Retinal pigment epithelial cell (primary cell): ENCODE data around the gene ERC2.

ENCODE experiments used
- DNase-seq: peaks from one replicate; pipeline ENCODE4 v3.0.0-alpha.2; 2010; ENCODE audit warnings: low read depth
- H3K4me3 ChIP-seq: 2 replicates; pipeline ENCODE4 v1.5.1; 2011; ENCODE audit warnings: mild to moderate bottlenecking, low read length, control low read depth, moderate library complexity
- TF ChIP-seq, protein P1 (sequence below): conservative IDR thresholded peaks from 2 replicates; pipeline ENCODE4 v1.5.1; 2011; ENCODE audit warnings: low read depth, low read length, control low read depth, inconsistent platforms

The ERC2 gene

DNA sequence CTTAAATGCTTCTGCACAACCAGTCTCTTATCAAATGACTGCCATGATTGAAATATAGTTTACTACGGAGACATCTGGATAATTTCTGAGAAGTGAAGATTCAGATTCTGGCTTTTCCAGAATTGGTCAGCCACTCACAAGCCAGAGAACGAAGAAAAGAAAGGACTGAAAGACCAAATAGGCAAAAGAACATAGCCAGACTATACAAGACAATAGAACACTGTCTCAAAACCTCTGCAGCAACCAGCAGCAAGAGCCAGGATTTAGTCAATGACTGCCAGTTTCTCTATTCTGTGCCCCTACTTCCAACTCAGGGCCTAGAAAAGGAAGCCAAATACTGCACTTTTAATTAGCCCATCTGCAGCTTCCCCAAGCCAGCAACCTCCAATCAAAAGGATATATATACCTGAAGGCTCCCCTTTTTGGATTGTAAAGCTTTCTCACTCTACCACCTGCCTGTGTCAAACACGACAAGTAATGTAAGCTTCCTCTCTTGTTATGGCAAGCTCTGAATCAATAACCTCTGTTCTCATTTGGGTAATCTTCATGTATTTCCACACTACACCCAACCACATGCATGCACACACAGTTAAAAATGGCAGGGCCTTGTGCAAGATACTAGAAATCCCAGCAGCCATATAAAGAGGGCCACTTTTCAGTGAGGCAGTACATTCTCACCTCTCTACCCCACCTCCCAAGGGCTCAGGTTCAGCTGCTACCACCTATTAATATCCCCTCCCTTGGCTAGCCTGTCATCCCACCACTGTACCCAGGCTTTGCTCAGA lies 97.1 kb downstream of the ERC2 start:
- TF ChIP-seq, protein P1, sequence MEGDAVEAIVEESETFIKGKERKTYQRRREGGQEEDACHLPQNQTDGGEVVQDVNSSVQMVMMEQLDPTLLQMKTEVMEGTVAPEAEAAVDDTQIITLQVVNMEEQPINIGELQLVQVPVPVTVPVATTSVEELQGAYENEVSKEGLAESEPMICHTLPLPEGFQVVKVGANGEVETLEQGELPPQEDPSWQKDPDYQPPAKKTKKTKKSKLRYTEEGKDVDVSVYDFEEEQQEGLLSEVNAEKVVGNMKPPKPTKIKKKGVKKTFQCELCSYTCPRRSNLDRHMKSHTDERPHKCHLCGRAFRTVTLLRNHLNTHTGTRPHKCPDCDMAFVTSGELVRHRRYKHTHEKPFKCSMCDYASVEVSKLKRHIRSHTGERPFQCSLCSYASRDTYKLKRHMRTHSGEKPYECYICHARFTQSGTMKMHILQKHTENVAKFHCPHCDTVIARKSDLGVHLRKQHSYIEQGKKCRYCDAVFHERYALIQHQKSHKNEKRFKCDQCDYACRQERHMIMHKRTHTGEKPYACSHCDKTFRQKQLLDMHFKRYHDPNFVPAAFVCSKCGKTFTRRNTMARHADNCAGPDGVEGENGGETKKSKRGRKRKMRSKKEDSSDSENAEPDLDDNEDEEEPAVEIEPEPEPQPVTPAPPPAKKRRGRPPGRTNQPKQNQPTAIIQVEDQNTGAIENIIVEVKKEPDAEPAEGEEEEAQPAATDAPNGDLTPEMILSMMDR, result no peak
- DNase-seq, result no peak
- no peak overlapping the region for H3K4me3 ChIP-seq

DNA sequence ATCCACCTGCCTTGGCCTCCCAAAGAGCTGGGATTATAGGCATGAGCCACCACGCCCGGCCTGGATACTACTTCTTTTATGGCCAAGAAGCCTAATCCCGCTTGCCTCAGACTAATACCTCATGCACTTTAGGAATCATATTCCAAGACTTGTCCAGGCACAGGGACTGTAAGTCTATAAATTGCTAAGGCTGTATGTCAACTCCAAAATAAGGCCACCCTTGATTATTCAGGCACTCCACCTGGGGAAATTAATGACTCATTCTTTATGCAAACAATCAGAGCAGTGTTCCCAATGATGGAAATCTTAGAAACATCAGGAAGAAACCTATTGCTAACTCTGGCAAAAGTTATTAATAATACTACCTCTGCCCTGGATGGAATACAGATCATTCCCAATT lies 98.4 kb downstream of the ERC2 start:
- H3K4me3 ChIP-seq, result no peak overlapping the region
- TF ChIP-seq, protein P1, result no peak
- DNase-seq, result no peak

DNA sequence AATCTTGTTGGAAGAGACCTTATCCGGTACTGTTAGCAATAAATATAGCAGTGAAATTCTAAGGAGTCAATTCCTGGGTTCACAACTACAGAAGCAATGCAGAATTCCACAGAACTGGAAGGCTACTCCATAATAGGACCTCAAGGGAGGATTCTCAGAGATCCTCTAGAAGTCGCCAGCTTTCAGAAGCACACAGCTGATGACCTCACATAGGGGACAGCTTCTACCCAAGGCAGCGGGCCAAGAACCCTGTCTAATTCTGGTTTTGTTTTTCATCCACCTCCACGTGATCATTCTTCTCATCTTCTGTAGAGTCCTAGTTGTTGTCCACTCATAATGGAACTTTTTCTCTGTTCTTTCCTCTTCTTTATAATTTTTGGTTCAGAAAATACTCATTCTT lies 99.4 kb downstream of the ERC2 start:
- no peak overlapping the region for H3K4me3 ChIP-seq
- TF ChIP-seq, protein P1, result no peak
- no peak for DNase-seq

DNA sequence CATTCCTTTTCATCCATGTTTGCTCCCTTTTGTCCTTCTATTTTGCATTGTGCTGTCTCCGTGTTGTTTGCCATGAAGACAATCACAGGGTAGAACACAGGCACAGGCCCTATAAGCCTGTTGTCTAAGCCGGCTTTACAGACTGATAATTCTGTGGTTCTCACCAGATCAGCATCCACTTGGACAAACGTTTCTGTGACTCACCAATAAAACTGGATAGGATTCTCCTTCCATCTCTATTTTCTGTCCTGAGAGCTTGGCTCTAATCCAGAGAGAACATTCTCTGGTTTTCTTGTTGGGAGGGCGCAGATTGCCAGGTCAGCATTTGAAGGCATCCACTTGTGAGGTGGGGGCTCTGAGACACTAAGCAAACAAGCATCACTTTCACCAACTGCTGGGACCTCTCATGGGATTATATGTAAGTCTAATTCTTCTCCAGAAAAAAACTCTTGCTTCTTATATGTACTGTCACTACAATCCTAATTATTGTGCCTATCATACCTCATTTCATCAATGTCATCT lies 101.6 kb downstream of the ERC2 start:
- TF ChIP-seq, protein P1, result no peak
- H3K4me3 ChIP-seq, result no peak overlapping the region
- peak; percentile 58 for DNase-seq

- TF ChIP-seq, protein P1, result no peak
- DNase-seq, result no peak
- no peak overlapping the region for H3K4me3 ChIP-seq
These were observed 102.2 kb downstream of the ERC2 start for GRCh38 chr3:56365905-56366640.

GRCh38 chr3:56364665-56365064 lies 103.6 kb downstream of the ERC2 start:
- no peak for DNase-seq
- TF ChIP-seq, protein P1, result no peak

GRCh38 chr3:56363720-56364119 lies 104.5 kb downstream of the ERC2 start:
- no peak overlapping the region for H3K4me3 ChIP-seq
- TF ChIP-seq, protein P1, result no peak
- no peak for DNase-seq

More at GRCh38 chr3:56364665-56365064, 103.6 kb downstream of the ERC2 start:
- no peak overlapping the region for H3K4me3 ChIP-seq
